Keratinocyte (primary cell): ENCODE results near the gene POLR2B. TPM values are rescaled to one million over a fixed set of nuclear protein-coding genes. Genes with fewer than 3 reads are reported as not detected.

Source experiments
- DNase-seq: peaks from one replicate; pipeline ENCODE4 v3.0.0-alpha.2; 2011; ENCODE audit warnings: low read depth, missing footprints, low spot score
- FAIRE-seq: peaks from 2 replicates; lab custom pipeline; 2011; peaks lifted over from hg19 to GRCh38; lab: Jason Lieb, UNC
- H2AFZ ChIP-seq: 2 replicates; pipeline ENCODE4 v1.6.0; 2012; ENCODE audit warnings: low read length, control low read depth, inconsistent platforms; ENCODE audit not compliant: control insufficient read depth
- H3K27ac ChIP-seq: 2 replicates; pipeline ENCODE4 v1.5.1; 2011; ENCODE audit warnings: low read length; ENCODE audit not compliant: control insufficient read depth, insufficient read depth
- H3K27me3 ChIP-seq: 3 replicates; pipeline ENCODE4 v1.6.0; 2011; ENCODE audit warnings: low read length; ENCODE audit not compliant: control insufficient read depth, insufficient read depth; ENCODE audit errors: extremely low read depth
- H3K36me3 ChIP-seq, 2 experiments: 2 replicates in 1 of 2; 3 replicates in 1 of 2; pipeline ENCODE4 v1.5.1; 2011; ENCODE audit warnings: low read length in 2 of 2, mild to moderate bottlenecking in 1 of 2; ENCODE audit not compliant: control insufficient read depth in 2 of 2, insufficient read depth in 2 of 2; ENCODE audit errors: extremely low read depth in 1 of 2
- H3K4me1 ChIP-seq: 3 replicates; pipeline ENCODE4 v1.5.1; 2011; ENCODE audit warnings: low read length; ENCODE audit not compliant: control insufficient read depth, insufficient read depth; ENCODE audit errors: extremely low read depth
- H3K4me2 ChIP-seq: 3 replicates; pipeline ENCODE4 v1.6.0; 2011; ENCODE audit warnings: low read depth, low read length; ENCODE audit not compliant: control insufficient read depth, insufficient read depth; ENCODE audit errors: extremely low read depth
- H3K4me3 ChIP-seq, 3 experiments: fragments of 200-600 bp in 1 of 3; sonication (generic) in 1 of 3; 2 replicates in 2 of 3; 3 replicates in 1 of 3; pipeline ENCODE4 v1.5.1; 2011 to 2016; ENCODE audit warnings: low read length in 3 of 3, mild to moderate bottlenecking in 3 of 3, control low read depth in 2 of 3, inconsistent platforms in 1 of 3, low read depth in 1 of 3, mixed read lengths in 1 of 3, mixed run types in 1 of 3, moderate library complexity in 1 of 3; ENCODE audit not compliant: control insufficient read depth in 2 of 3, insufficient read depth in 2 of 3; ENCODE audit errors: extremely low read depth in 1 of 3
- H3K79me2 ChIP-seq: 2 replicates; pipeline ENCODE4 v1.6.0; 2012; ENCODE audit warnings: low read length; ENCODE audit not compliant: control insufficient read depth, insufficient read depth
- H3K9ac ChIP-seq: 3 replicates; pipeline ENCODE4 v1.6.0; 2011; ENCODE audit warnings: low read length; ENCODE audit not compliant: control insufficient read depth, insufficient read depth; ENCODE audit errors: extremely low read depth
- H3K9me1 ChIP-seq: 3 replicates; pipeline ENCODE4 v1.6.0; 2011; ENCODE audit warnings: low read length; ENCODE audit not compliant: control insufficient read depth, insufficient read depth; ENCODE audit errors: extremely low read depth
- H3K9me3 ChIP-seq: 2 replicates; pipeline ENCODE4 v1.5.1; 2012; ENCODE audit warnings: low read depth, low read length; ENCODE audit not compliant: control insufficient read depth
- H4K20me1 ChIP-seq: 3 replicates; pipeline ENCODE4 v1.6.0; 2011; ENCODE audit warnings: low read length; ENCODE audit not compliant: control insufficient read depth, insufficient read depth; ENCODE audit errors: extremely low read depth
- CTCF ChIP-seq, 3 experiments: IDR thresholded peaks in 1 of 3; conservative IDR thresholded peaks in 1 of 3; optimal IDR thresholded peaks in 1 of 3; 2 replicates in 2 of 3; 3 replicates in 1 of 3; pipeline versions ENCODE3 to v1.5.1; 2011; ENCODE audit warnings: low read length in 3 of 3, mild to moderate bottlenecking in 3 of 3, moderate library complexity in 2 of 3, control low read depth in 1 of 3, inconsistent platforms in 1 of 3; ENCODE audit not compliant: insufficient read depth in 2 of 3; ENCODE audit errors: extremely low read depth in 1 of 3
- EZH2 ChIP-seq: IDR thresholded peaks from one replicate; pipeline ENCODE4 v1.6.1; 2012; ENCODE audit warnings: inconsistent platforms, mild to moderate bottlenecking, low read length, moderate library complexity
- dilution Hi-C: fragments of 300-500 bp; cut with MboI; formaldehyde crosslinking; loops from one replicate; pipeline ENCODE4 v1.7.0; 2020; ENCODE audit warnings: low sequenced_read_pairs; ENCODE audit not compliant: extremely low pct_ligation_motif_present
- polyA plus RNA-seq, 5 experiments: library from polyadenylated mRNA; depleted of rRNA in 3 of 5; stranded (reverse) in 3 of 5; stranded (forward) in 1 of 5; unstranded in 1 of 5; fragments of >200 nt; gene quantifications; 1 replicate in 1 of 5; 2 replicates in 3 of 5; 3 replicates in 1 of 5; pipeline versions ENCODE4 v1.2.1 to v1.2.3, GENCODE V29; 2011 to 2012; ENCODE audit warnings: missing spikeins in 2 of 5, low read depth in 1 of 5, low replicate concordance in 1 of 5

Gene POLR2B
- polyA plus RNA-seq, 1 donor (not counting 4 experiments of a cell fraction or from before 2014, with no cell fraction given) = 153 TPM

- Histone ChIP-seq H3K9ac (no peak overlapping the region), H3K4me1 (no peaks in the 10 kb centered on the region), H3K27ac (no peak overlapping the region), H3K9me1 (no peaks in the 10 kb centered on the region), H3K36me3 (peaks cover 8 to 28% of the 10 kb centered on the region in 2 experiments), H4K20me1 (no peaks in the 10 kb centered on the region), H3K79me2 (peaks cover 3% of the 10 kb centered on the region), H3K4me2 (no peak overlapping the region), H3K27me3 (no peaks in the 10 kb centered on the region), H3K9me3 (no peaks in the 10 kb centered on the region), H3K4me3 (no peak overlapping the region), H2AFZ (no peak overlapping the region)
- no peak for DNase-seq
- TF ChIP-seq EZH2 = no peak
- no peak for TF ChIP-seq CTCF (optimal IDR thresholded peaks at IDR 0.05 in 1 of 3, IDR thresholded peaks at IDR 0.05 in 1 of 3, conservative IDR thresholded peaks at IDR 0.05 in 1 of 3; ENCODE audit: extremely low read depth in 1 of 3, insufficient read depth in 2 of 3, low read length in 3 of 3)
- no peak for FAIRE-seq
- dilution Hi-C loops = no loop called here
Measured at GRCh38 chr4:57039345-57039744, 60.6 kb downstream of the POLR2B start.

GRCh38 chr4:57040510-57040909, 61.8 kb downstream of the POLR2B start:
- no peak overlapping the region for H3K27ac ChIP-seq
- TF ChIP-seq CTCF (optimal IDR thresholded peaks at IDR 0.05 in 1 of 3, IDR thresholded peaks at IDR 0.05 in 1 of 3, conservative IDR thresholded peaks at IDR 0.05 in 1 of 3; ENCODE audit: extremely low read depth in 1 of 3, insufficient read depth in 2 of 3, low read length in 3 of 3) = no peak
- no peak for TF ChIP-seq EZH2
- H3K4me1 ChIP-seq = no peaks in the 10 kb centered on the region
- no peaks in the 10 kb centered on the region for H3K9me1 ChIP-seq
- dilution Hi-C loops = no loop called here
- no peak overlapping the region for H3K4me2 ChIP-seq
- peak; percentile 17 for FAIRE-seq
- peaks cover 3% of the 10 kb centered on the region for H3K79me2 ChIP-seq
- H4K20me1 ChIP-seq = no peaks in the 10 kb centered on the region
- H3K36me3 ChIP-seq = peaks cover 8 to 28% of the 10 kb centered on the region in 2 experiments
- H3K27me3 ChIP-seq = no peaks in the 10 kb centered on the region
- H3K4me3 ChIP-seq = no peak overlapping the region
- no peak overlapping the region for H2AFZ ChIP-seq
- no peak overlapping the region for H3K9ac ChIP-seq
- H3K9me3 ChIP-seq = no peaks in the 10 kb centered on the region
- no peak for DNase-seq
